ENCODE data around the gene IPCEF1.

Gene IPCEF1

GRCh38 chr6:154297210-154297609 is 59.4 kb downstream of the IPCEF1 start:
- DNase-seq (ENCODE audit: low read depth): no peak
- TF ChIP-seq CTCF (conservative IDR thresholded peaks at IDR 0.05; ENCODE audit: control insufficient read depth, insufficient read depth, low read depth, low read length): no peak
- no peak overlapping the region for H3K4me3 ChIP-seq (ENCODE audit: control insufficient read depth, low read depth, low read length)

GRCh38 chr6:154295733-154296132 is 60.9 kb downstream of the IPCEF1 start:
- no peak overlapping the region for H3K4me3 ChIP-seq (ENCODE audit: control insufficient read depth, low read depth, low read length)
- no peak for DNase-seq (ENCODE audit: low read depth)
- TF ChIP-seq CTCF (conservative IDR thresholded peaks at IDR 0.05; ENCODE audit: control insufficient read depth, insufficient read depth, low read depth, low read length): no peak

GRCh38 chr6:154292855-154293519 is 63.6 kb downstream of the IPCEF1 start:
- DNase-seq (ENCODE audit: low read depth): peak; percentile 54
- no peak overlapping the region for H3K4me3 ChIP-seq (ENCODE audit: control insufficient read depth, low read depth, low read length)
- no peak for TF ChIP-seq CTCF (conservative IDR thresholded peaks at IDR 0.05; ENCODE audit: control insufficient read depth, insufficient read depth, low read depth, low read length)

- no peak overlapping the region for H3K4me3 ChIP-seq (ENCODE audit: control insufficient read depth, low read depth, low read length)
- no peak for TF ChIP-seq CTCF (conservative IDR thresholded peaks at IDR 0.05; ENCODE audit: control insufficient read depth, insufficient read depth, low read depth, low read length)
- no peak for DNase-seq (ENCODE audit: low read depth)
Measured at GRCh38 chr6:154292066-154292465, 64.5 kb downstream of the IPCEF1 start.

- DNase-seq (ENCODE audit: low read depth): no peak
- no peak for TF ChIP-seq CTCF (conservative IDR thresholded peaks at IDR 0.05; ENCODE audit: control insufficient read depth, insufficient read depth, low read depth, low read length)
Measured at GRCh38 chr6:154289818-154290508, 66.6 kb downstream of the IPCEF1 start.

GRCh38 chr6:154285826-154286225 is 70.8 kb downstream of the IPCEF1 start:
- TF ChIP-seq CTCF (conservative IDR thresholded peaks at IDR 0.05; ENCODE audit: control insufficient read depth, insufficient read depth, low read depth, low read length): no peak

More at GRCh38 chr6:154289818-154290508, 66.6 kb downstream of the IPCEF1 start:
- no peak overlapping the region for H3K4me3 ChIP-seq (ENCODE audit: control insufficient read depth, low read depth, low read length)

More at GRCh38 chr6:154285826-154286225, 70.8 kb downstream of the IPCEF1 start:
- H3K4me3 ChIP-seq (ENCODE audit: control insufficient read depth, low read depth, low read length): no peak overlapping the region
- no peak for DNase-seq (ENCODE audit: low read depth)

Measured in fibroblast of mammary gland (primary cell).